ENCODE results near the gene OSBPL6.

- TF ChIP-seq ZBTB11 (tag by site-specific recombination; conservative IDR thresholded peaks at IDR 0.05; ENCODE audit: low read depth), result no peak
- no peak for TF ChIP-seq ZNF18 (tag by site-specific recombination; IDR thresholded peaks at IDR 0.05)
- no peak for TF ChIP-seq ZNF335 (tag by site-specific recombination; conservative IDR thresholded peaks at IDR 0.05)
Observed at GRCh38 chr2:178327516-178327915, 133.2 kb downstream of the OSBPL6 start.

Data from HEK293 (cell line).